Uterus (tissue), 4 donors: ENCODE results near the gene CEACAM16. TPM values are rescaled to one million over a fixed set of nuclear protein-coding genes. Genes with fewer than 3 reads are reported as not detected.
"Not testable (repeated sequence)": the region's sequence is repeated elsewhere in the genome, so short reads cannot be mapped to it uniquely, and the experiment has no call there.

Experiments used
- DNase-seq, 2 donors: peaks; one replicate each; pipeline ENCODE4 v3.0.0-alpha.2; 2019 to 2020
- H3K27ac ChIP-seq, 2 donors: fragments of 200-600 bp; sonication (generic); 1 replicate in 1 of 2; 2 replicates in 1 of 2; pipeline ENCODE4 v1.5.1; 2016 to 2018
- H3K27me3 ChIP-seq, 2 donors: fragments of 200-600 bp; sonication (generic); one replicate each; pipeline ENCODE4 v1.5.1; 2018 to 2019; ENCODE audit warnings: control low read depth in 1 of 2
- H3K36me3 ChIP-seq, 2 donors: fragments of 200-600 bp; sonication (generic); one replicate each; pipeline ENCODE4 v1.5.1; 2019; ENCODE audit warnings: control low read depth in 1 of 2
- H3K4me1 ChIP-seq, 2 donors: fragments of 200-600 bp; sonication (generic); one replicate each; pipeline ENCODE4 v1.5.1; 2018 to 2019; ENCODE audit warnings: control low read depth in 1 of 2
- H3K4me3 ChIP-seq, 2 donors: fragments of 200-600 bp; sonication (generic); 1 replicate in 1 of 2; 2 replicates in 1 of 2; pipeline ENCODE4 v1.5.1; 2018 to 2019; ENCODE audit warnings: mild to moderate bottlenecking in 1 of 2
- H3K9me3 ChIP-seq, 2 donors: fragments of 200-600 bp; sonication (generic); one replicate each; pipeline ENCODE4 v1.5.1; 2019; ENCODE audit warnings: control low read depth in 1 of 2
- POLR2A ChIP-seq, 2 donors: fragments of 450-650 bp; IDR thresholded peaks; one replicate each; pipeline ENCODE4 v1.6.1; 2016; ENCODE audit warnings: antibody characterized with exemption in 2 of 2, mild to moderate bottlenecking in 1 of 2, moderate library complexity in 1 of 2
- intact Hi-C: fragments of 100-400 bp; cut with DNase I; formaldehyde crosslinking; loops from one replicate; pipeline ENCODE4 v1.15.1; 2023; ENCODE audit warnings: low total_unique reads
- total RNA-seq, 4 donors: library from RNA; depleted of rRNA in 3 of 4; stranded (reverse); fragments of >200 nt in 3 of 4; gene quantifications; one replicate each; pipeline versions ENCODE4 v1.1.0 to v1.2.4, GENCODE V29; 2014 to 2023
- TF ChIP-seq, protein P1 (sequence below), 4 experiments: fragments of 200-600 bp in 2 of 4; fragments of 450-650 bp in 2 of 4; sonication (generic) in 2 of 4; IDR thresholded peaks; one replicate each; pipeline ENCODE4 v1.5.1; 2016 to 2019; ENCODE audit warnings: antibody characterized with exemption in 4 of 4, mild to moderate bottlenecking in 2 of 4, moderate library complexity in 1 of 4
- donor health status: DM: yes; HTN: yes; CAD: no.

CEACAM16 gene
- total RNA-seq, 4 donors from 2014 or later, result not detected

GRCh38 chr19:44719262-44719701, 20.3 kb downstream of the CEACAM16 start:
- Histone ChIP-seq H3K36me3 (no peaks in the 10 kb centered on the region), H3K4me1 (peaks cover 4 to 6% of the 10 kb centered on the region in 2 donors), H3K27me3 (no peaks in the 10 kb centered on the region), H3K4me3 (no peak overlapping the region), H3K27ac (peak overlapping the region; percentile 63 to 83), H3K9me3 (no peaks in the 10 kb centered on the region)
- intact Hi-C loops, result no loop called here
- DNase-seq, result no peak
- TF ChIP-seq POLR2A (IDR thresholded peaks at IDR 0.05), result no peak
- TF ChIP-seq, protein P1, sequence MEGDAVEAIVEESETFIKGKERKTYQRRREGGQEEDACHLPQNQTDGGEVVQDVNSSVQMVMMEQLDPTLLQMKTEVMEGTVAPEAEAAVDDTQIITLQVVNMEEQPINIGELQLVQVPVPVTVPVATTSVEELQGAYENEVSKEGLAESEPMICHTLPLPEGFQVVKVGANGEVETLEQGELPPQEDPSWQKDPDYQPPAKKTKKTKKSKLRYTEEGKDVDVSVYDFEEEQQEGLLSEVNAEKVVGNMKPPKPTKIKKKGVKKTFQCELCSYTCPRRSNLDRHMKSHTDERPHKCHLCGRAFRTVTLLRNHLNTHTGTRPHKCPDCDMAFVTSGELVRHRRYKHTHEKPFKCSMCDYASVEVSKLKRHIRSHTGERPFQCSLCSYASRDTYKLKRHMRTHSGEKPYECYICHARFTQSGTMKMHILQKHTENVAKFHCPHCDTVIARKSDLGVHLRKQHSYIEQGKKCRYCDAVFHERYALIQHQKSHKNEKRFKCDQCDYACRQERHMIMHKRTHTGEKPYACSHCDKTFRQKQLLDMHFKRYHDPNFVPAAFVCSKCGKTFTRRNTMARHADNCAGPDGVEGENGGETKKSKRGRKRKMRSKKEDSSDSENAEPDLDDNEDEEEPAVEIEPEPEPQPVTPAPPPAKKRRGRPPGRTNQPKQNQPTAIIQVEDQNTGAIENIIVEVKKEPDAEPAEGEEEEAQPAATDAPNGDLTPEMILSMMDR (IDR thresholded peaks at IDR 0.05), result no peak

DNA sequence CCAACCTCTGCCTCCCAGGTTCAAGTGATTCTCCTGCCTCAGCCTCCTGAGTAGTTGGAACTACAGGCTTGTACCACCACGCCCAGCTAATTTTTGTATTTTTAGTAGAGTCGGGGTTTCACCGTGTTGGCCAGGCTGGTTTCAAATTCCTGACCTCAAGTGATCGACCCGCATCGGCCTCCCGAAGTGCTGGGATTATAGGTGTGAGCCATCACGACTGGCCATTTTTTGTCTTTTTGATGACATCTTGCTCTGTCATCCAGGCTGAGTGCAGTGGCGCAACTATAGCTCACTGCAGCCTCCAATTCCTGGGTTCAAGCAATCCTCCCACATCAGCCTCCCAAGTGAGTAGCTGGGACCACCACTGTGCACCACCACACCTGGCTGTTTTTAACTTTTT, 21.4 kb downstream of the CEACAM16 start:
- not testable (repeated sequence) for H3K4me1 ChIP-seq, DNase-seq, H3K9me3 ChIP-seq, H3K27me3 ChIP-seq, H3K4me3 ChIP-seq, H3K36me3 ChIP-seq, H3K27ac ChIP-seq
- intact Hi-C loops, result loop anchor here (10.0 kb wide), 1 partner anchor 124 kb away; the partner anchor contains the start of gene NECTIN2

DNA sequence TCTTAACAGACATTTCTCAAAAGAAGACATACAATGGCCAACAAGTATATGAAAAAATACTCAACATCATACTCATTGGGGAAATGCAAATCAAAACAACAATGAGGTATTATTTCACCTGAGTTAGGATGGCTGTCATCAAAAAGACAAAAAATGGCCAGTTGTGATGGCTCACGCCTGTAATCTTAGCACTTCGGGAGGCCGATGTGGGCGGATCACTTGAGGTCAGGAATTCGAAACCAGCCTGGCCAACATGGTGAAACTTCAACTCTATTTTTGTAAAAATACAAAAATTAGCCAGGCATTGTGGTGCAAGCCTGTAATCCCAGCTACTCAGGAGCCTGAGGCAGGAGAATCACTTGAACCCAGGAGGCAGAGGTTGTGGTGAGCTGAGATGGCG, 22.0 kb downstream of the CEACAM16 start:
- no peak for TF ChIP-seq POLR2A (IDR thresholded peaks at IDR 0.05)
- TF ChIP-seq, protein P1 (IDR thresholded peaks at IDR 0.05), result no peak
- Histone ChIP-seq H3K9me3 (no peaks in the 10 kb centered on the region), H3K4me3 (no peak overlapping the region), H3K27me3 (no peaks in the 10 kb centered on the region), H3K36me3 (no peaks in the 10 kb centered on the region), H3K27ac (no peak overlapping the region), H3K4me1 (peaks cover 4 to 6% of the 10 kb centered on the region in 2 donors)
- intact Hi-C loops, result loop anchor here (10.0 kb wide), 1 partner anchor 124 kb away; the partner anchor contains the start of gene NECTIN2
- DNase-seq, result no peak

- H3K27me3 ChIP-seq, H3K4me1 ChIP-seq, H3K4me3 ChIP-seq: not testable (repeated sequence)
Observed at GRCh38 chr19:44721369-44721768, 22.4 kb downstream of the CEACAM16 start.

GRCh38 chr19:44722131-44723121, 23.5 kb downstream of the CEACAM16 start:
- Histone ChIP-seq H3K9me3 (no peaks in the 10 kb centered on the region), H3K27me3 (no peaks in the 10 kb centered on the region), H3K27ac (peak overlapping the region in 1 of 2 donors; percentile 44), H3K4me1 (peaks cover 4 to 6% of the 10 kb centered on the region in 2 donors), H3K4me3 (no peak overlapping the region), H3K36me3 (no peaks in the 10 kb centered on the region)
- TF ChIP-seq, protein P1 (IDR thresholded peaks at IDR 0.05), result no peak
- TF ChIP-seq POLR2A (IDR thresholded peaks at IDR 0.05), result no peak
- intact Hi-C loops, result loop anchor here (10.0 kb wide), 1 partner anchor 122 kb away; the partner anchor contains the start of gene NECTIN2
- DNase-seq, result no peak

More at GRCh38 chr19:44721369-44721768, 22.4 kb downstream of the CEACAM16 start:
- not testable (repeated sequence) for DNase-seq, H3K36me3 ChIP-seq, H3K27ac ChIP-seq, H3K9me3 ChIP-seq
- intact Hi-C loops, result loop anchor here (10.0 kb wide), 1 partner anchor 123 kb away; the partner anchor contains the start of gene NECTIN2
